HepG2 (cell line): ENCODE data around the gene ADCY5. TPM values are rescaled to one million over a fixed set of nuclear protein-coding genes. Genes with fewer than 3 reads are reported as not detected.

Experiments
- BRD4 ChIP-seq: sonication (generic); formaldehyde crosslinking; IDR thresholded peaks from 2 replicates; pipeline ENCODE4 v1.4.0; 2020; ENCODE audit warnings: missing genetic modification reagents
- CBX5 ChIP-seq: sonication (generic); formaldehyde crosslinking; IDR thresholded peaks from 2 replicates; pipeline ENCODE4 v1.4.0; 2020; ENCODE audit warnings: missing genetic modification reagents, borderline replicate concordance
- IKZF1 ChIP-seq: fragments of 450-650 bp; IDR thresholded peaks from 2 replicates; pipeline ENCODE4 v1.7.1; 2016
- REPIN1 ChIP-seq: sonication (generic); formaldehyde crosslinking; IDR thresholded peaks from 2 replicates; pipeline ENCODE4 v1.8.0; 2022; ENCODE audit warnings: missing genetic modification reagents, low read depth, mild to moderate bottlenecking, borderline replicate concordance
- SNAI1 ChIP-seq: sonication (generic); formaldehyde crosslinking; IDR thresholded peaks from 2 replicates; pipeline ENCODE4 v1.5.0; 2020; ENCODE audit warnings: mild to moderate bottlenecking, missing genetic modification reagents, borderline replicate concordance
- SSRP1 ChIP-seq: IDR thresholded peaks from 2 replicates; pipeline ENCODE4 v1.6.1; 2016; ENCODE audit warnings: control low read depth
- TBL1XR1 ChIP-seq: fragments of 150-350 bp; IDR thresholded peaks from 2 replicates; pipeline ENCODE4 v1.6.1; 2014; ENCODE audit warnings: borderline replicate concordance, low read length; ENCODE audit not compliant: partially characterized antibody
- ZFX ChIP-seq: sonication (generic); formaldehyde crosslinking; IDR thresholded peaks from 2 replicates; pipeline ENCODE4 v1.4.0; 2020; ENCODE audit warnings: mild to moderate bottlenecking, low read depth, missing genetic modification reagents, moderate library complexity
- ZNF343 ChIP-seq: sonication (generic); formaldehyde crosslinking; IDR thresholded peaks from 2 replicates; pipeline ENCODE4 v1.4.0; 2020; ENCODE audit warnings: mild to moderate bottlenecking, missing genetic modification reagents
- ZNF414 ChIP-seq: sonication (generic); formaldehyde crosslinking; IDR thresholded peaks from 2 replicates; pipeline ENCODE4 v1.5.0; 2020; ENCODE audit warnings: missing genetic modification reagents
- ZNF644 ChIP-seq: IDR thresholded peaks from 2 replicates; pipeline ENCODE4 v1.6.1; 2016; ENCODE audit warnings: low read depth
- polyA plus RNA-seq, 8 experiments: library from polyadenylated mRNA; depleted of rRNA in 3 of 8; stranded (reverse) in 7 of 8; unstranded in 1 of 8; fragments of >200 nt; fragmentation: Illumina TruSeq in 4 of 8; extraction: Trizol in 4 of 8; gene quantifications; 2 replicates each; pipeline versions ENCODE4 v1.2.1 to v1.2.3, GENCODE V29; 2011 to 2016; ENCODE audit warnings: low read depth in 4 of 8, missing spikeins in 1 of 8, mixed read lengths in 1 of 8; ENCODE audit not compliant: insufficient read depth in 1 of 8
- total RNA-seq, 5 experiments: library from RNA; depleted of rRNA; stranded (reverse); fragments of >200 nt; fragmentation: Illumina TruSeq; extraction: Trizol; gene quantifications; 2 replicates each; pipeline ENCODE4 v1.2.3, GENCODE V29; 2016; ENCODE audit warnings: low read depth in 1 of 5
- TF ChIP-seq, protein P1 (sequence below): sonication (generic); formaldehyde crosslinking; IDR thresholded peaks from 2 replicates; pipeline ENCODE4 v1.4.0; 2020; ENCODE audit warnings: missing genetic modification reagents, borderline replicate concordance
- TF ChIP-seq, protein P2 (sequence below): sonication (generic); formaldehyde crosslinking; IDR thresholded peaks from 2 replicates; pipeline ENCODE4 v1.4.0; 2020; ENCODE audit warnings: missing genetic modification reagents, borderline replicate concordance
- TF ChIP-seq, protein P3 (sequence below): sonication (generic); formaldehyde crosslinking; IDR thresholded peaks from 2 replicates; pipeline ENCODE4 v1.4.0; 2020; ENCODE audit warnings: mild to moderate bottlenecking, missing genetic modification reagents

ADCY5 gene
- total and polyA plus RNA-seq, 2 of the 13 experiments (the other 11 are each of a cell fraction or from before 2014, with no cell fraction given) = not detected

GRCh38 chr3:123328851-123329635 is 119.8 kb downstream of the ADCY5 start (continued):
- TF ChIP-seq, protein P1, sequence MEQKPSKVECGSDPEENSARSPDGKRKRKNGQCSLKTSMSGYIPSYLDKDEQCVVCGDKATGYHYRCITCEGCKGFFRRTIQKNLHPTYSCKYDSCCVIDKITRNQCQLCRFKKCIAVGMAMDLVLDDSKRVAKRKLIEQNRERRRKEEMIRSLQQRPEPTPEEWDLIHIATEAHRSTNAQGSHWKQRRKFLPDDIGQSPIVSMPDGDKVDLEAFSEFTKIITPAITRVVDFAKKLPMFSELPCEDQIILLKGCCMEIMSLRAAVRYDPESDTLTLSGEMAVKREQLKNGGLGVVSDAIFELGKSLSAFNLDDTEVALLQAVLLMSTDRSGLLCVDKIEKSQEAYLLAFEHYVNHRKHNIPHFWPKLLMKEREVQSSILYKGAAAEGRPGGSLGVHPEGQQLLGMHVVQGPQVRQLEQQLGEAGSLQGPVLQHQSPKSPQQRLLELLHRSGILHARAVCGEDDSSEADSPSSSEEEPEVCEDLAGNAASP (CRISPR knock-in tag) = no peak
- TF ChIP-seq CBX5 = no peak
- TF ChIP-seq, protein P2, sequence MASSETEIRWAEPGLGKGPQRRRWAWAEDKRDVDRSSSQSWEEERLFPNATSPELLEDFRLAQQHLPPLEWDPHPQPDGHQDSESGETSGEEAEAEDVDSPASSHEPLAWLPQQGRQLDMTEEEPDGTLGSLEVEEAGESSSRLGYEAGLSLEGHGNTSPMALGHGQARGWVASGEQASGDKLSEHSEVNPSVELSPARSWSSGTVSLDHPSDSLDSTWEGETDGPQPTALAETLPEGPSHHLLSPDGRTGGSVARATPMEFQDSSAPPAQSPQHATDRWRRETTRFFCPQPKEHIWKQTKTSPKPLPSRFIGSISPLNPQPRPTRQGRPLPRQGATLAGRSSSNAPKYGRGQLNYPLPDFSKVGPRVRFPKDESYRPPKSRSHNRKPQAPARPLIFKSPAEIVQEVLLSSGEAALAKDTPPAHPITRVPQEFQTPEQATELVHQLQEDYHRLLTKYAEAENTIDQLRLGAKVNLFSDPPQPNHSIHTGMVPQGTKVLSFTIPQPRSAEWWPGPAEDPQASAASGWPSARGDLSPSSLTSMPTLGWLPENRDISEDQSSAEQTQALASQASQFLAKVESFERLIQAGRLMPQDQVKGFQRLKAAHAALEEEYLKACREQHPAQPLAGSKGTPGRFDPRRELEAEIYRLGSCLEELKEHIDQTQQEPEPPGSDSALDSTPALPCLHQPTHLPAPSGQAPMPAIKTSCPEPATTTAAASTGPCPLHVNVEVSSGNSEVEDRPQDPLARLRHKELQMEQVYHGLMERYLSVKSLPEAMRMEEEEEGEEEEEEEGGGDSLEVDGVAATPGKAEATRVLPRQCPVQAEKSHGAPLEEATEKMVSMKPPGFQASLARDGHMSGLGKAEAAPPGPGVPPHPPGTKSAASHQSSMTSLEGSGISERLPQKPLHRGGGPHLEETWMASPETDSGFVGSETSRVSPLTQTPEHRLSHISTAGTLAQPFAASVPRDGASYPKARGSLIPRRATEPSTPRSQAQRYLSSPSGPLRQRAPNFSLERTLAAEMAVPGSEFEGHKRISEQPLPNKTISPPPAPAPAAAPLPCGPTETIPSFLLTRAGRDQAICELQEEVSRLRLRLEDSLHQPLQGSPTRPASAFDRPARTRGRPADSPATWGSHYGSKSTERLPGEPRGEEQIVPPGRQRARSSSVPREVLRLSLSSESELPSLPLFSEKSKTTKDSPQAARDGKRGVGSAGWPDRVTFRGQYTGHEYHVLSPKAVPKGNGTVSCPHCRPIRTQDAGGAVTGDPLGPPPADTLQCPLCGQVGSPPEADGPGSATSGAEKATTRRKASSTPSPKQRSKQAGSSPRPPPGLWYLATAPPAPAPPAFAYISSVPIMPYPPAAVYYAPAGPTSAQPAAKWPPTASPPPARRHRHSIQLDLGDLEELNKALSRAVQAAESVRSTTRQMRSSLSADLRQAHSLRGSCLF (CRISPR knock-in tag) = no peak
- no peak for TF ChIP-seq ZNF414 (CRISPR knock-in tag)
- TF ChIP-seq SNAI1 = no peak
- no peak for TF ChIP-seq ZNF343 (CRISPR knock-in tag)
- TF ChIP-seq IKZF1 = no peak
- TF ChIP-seq, protein P3, sequence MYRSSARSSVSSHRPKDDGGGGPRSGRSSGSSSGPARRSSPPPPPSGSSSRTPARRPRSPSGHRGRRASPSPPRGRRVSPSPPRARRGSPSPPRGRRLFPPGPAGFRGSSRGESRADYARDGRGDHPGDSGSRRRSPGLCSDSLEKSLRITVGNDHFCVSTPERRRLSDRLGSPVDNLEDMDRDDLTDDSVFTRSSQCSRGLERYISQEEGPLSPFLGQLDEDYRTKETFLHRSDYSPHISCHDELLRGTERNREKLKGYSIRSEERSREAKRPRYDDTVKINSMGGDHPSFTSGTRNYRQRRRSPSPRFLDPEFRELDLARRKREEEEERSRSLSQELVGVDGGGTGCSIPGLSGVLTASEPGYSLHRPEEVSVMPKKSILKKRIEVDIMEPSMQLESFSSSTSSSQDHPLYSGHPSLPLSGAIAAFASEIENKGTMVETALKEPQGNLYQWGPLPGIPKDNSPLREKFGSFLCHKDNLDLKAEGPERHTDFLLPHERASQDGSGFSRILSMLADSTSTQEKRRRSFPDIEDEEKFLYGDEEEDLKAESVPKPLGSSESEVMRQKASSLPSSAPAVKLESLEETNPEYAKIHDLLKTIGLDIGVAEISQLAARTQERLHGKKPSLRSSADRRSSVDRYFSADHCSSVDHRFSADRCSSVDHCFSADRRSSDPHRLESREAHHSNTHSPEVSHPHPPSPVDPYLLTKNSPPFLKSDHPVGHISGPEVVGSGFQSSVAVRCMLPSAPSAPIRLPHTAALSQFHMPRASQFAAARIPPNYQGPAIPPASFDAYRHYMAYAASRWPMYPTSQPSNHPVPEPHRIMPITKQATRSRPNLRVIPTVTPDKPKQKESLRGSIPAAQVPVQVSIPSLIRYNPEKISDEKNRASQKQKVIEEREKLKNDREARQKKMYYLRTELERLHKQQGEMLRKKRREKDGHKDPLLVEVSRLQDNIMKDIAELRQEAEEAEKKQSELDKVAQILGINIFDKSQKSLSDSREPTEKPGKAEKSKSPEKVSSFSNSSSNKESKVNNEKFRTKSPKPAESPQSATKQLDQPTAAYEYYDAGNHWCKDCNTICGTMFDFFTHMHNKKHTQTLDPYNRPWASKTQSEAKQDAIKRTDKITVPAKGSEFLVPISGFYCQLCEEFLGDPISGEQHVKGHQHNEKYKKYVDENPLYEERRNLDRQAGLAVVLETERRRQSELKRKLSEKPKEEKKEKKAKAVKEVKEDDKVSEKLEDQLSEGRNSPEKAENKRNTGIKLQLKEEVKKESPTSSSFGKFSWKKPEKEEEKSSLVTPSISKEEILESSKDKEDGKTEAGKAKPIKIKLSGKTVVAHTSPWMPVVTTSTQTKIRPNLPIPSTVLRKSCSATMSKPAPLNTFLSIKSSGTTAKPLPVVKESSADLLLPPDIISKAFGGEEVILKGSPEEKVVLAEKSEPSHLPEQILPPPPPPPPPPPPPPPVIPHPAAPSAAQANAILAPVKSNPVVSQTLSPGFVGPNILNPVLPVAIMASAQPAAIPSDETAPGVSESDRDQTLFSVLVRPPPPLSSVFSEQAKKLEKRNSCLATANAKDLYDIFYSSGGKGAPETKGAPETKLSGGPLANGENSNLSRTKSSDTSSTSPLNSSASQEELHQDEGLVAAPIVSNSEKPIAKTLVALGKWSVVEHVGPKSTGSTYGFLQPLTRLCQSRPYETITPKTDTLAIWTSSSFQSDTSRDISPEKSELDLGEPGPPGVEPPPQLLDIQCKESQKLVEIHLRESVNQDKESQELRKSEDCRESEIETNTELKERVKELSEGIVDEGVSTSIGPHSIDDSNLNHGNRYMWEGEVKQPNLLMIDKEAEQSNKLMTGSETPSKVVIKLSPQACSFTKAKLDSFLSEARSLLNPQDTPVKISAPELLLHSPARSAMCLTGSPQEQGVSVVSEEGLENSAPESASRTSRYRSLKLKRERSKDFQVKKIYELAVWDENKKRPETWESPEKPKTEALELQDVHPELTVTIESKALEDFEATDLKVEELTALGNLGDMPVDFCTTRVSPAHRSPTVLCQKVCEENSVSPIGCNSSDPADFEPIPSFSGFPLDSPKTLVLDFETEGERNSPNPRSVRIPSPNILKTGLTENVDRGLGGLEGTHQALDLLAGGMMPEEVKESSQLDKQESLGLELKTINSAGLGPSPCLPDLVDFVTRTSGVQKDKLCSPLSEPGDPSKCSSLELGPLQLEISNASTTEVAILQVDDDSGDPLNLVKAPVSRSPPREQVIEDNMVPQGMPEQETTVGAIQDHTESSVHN (CRISPR knock-in tag) = no peak
- TF ChIP-seq ZNF644 = no peak
- TF ChIP-seq TBL1XR1 = no peak
- no peak for TF ChIP-seq REPIN1 (CRISPR knock-in tag)
- TF ChIP-seq BRD4 (CRISPR knock-in tag) = no peak
- TF ChIP-seq ZFX (CRISPR knock-in tag) = no peak
- TF ChIP-seq SSRP1 (CRISPR knock-in tag) = no peak
